ENCODE measurements around the gene SIGLEC11.
"Not testable (repeated sequence)": the region's sequence is repeated elsewhere in the genome, so short reads cannot be mapped to it uniquely, and the experiment has no call there.

The SIGLEC11 gene

GRCh38 chr19:49983645-49984229 lies 22.8 kb upstream of the SIGLEC11 start:
- in situ Hi-C loops (cut with HindIII; ENCODE audit: low sequenced_read_pairs) = no loop called here

DNA sequence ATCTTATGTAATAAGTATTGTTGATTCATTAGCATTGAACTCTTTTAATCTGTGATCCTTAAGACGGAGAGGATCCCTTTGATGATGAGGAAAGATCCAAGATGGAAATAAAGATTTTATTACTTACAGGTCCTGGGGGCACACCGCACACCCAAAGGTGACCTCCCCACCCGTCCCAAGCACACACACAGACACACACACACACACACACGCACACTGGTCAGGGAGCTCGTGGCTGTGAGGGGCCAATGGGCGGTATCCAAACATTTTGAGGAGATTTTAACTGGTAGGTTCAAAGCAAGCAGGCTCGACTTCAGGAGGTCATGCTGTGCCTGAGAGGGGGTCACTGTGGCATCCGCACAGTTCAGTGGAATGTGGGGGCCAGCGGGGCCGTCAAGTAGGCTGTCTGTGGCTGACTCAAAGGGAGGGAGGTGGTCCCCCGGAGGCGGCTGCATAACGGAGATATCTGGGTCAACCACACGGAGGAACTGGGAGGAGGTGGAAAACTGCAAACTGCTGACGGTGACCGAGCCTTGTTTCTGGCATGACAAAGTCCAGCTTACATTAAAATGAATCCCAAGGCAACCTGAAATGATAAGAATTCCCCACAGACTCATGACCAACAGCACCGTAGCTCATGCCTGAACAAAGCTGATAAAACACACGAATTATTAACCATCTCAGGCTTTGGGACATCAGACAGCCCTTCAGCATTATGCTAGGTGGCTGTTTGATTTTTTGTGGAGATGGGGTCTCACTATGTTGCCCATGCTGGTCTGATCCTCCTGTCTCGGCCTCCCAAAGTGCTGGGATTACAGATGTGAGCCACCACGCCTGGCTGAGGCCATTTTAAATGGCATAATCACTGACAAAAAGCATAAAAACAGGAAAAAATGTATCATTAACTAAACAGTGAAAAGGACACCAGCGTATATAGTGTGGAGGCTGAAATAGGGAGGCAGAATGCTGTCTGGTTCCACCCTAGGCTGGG lies 20.9 kb upstream of the SIGLEC11 start:
- in situ Hi-C loops (cut with HindIII; ENCODE audit: low sequenced_read_pairs) = no loop called here

DNA sequence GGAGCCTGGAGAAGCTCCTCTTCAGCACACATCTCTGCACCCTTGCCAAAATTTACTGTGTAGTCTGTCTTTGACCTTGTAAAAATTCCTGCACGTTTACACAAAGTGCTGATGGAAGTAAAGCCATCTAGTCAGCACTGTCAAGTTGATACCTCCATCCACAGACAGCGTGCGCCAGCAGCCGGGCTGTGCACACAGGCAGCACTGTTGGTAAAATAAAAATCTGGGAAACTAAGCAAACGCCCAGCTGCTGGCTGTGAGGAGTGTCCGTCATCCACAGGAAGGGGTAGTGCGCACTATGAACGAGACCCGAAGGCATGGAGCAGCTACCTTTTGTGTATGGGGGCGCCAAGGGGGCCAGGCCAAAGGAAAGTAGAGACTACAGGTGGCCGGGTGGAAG lies 17.4 kb upstream of the SIGLEC11 start:
- in situ Hi-C loops (cut with HindIII; ENCODE audit: low sequenced_read_pairs) = no loop called here

- in situ Hi-C loops (cut with HindIII; ENCODE audit: low sequenced_read_pairs) = no loop called here
Measured at GRCh38 chr19:49977881-49978280, 16.9 kb upstream of the SIGLEC11 start.

- in situ Hi-C loops (cut with HindIII; ENCODE audit: low sequenced_read_pairs) = no loop called here
Measured at GRCh38 chr19:49977076-49977475, 16.1 kb upstream of the SIGLEC11 start.

- in situ Hi-C loops (cut with HindIII; ENCODE audit: low sequenced_read_pairs) = no loop called here
Measured at GRCh38 chr19:49976496-49976895, 15.5 kb upstream of the SIGLEC11 start.

GRCh38 chr19:49975051-49975450 lies 14.1 kb upstream of the SIGLEC11 start:
- in situ Hi-C loops (cut with HindIII; ENCODE audit: low sequenced_read_pairs) = no loop called here

DNA sequence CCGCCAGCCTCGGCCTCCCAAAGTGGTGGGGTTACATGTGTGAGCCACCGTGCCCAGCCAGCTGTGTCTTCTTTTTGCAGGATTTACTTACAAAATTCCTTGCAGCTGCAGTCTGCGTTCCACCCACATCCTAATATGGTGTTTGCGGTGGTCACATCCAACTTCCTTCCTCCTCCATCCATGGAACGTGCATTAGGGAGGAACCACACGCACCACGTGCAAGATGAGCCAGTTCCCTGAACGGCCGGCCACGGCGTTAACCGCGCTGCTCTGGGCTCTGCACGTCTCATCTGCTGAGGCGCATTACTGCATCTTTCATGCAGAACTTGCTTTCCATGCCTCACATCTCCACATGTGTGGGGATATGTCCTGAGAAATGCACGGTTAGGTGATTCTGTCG lies 13.0 kb upstream of the SIGLEC11 start:
- in situ Hi-C loops (cut with HindIII; ENCODE audit: low sequenced_read_pairs) = no loop called here

DNA sequence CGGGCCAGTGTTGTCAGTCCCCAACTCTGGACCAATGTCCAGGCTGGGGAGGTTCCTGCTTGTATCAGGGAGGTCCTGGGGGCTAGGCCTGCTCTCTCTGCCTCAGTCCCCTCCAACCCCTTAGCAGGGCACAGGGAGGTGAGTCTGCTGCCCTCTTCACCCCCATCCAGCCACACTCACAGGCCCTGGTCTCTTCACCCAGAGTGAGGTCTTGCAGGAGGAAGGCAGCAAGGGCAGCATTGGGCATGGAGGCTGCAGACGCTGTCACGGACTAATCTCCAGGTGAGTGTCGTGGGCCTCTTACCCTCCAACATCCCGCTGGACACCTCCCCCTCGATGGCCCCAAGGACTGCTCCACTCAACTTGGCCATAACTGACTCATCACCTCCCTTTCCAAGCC lies 11.9 kb upstream of the SIGLEC11 start:
- in situ Hi-C loops (cut with HindIII; ENCODE audit: low sequenced_read_pairs) = no loop called here

DNA sequence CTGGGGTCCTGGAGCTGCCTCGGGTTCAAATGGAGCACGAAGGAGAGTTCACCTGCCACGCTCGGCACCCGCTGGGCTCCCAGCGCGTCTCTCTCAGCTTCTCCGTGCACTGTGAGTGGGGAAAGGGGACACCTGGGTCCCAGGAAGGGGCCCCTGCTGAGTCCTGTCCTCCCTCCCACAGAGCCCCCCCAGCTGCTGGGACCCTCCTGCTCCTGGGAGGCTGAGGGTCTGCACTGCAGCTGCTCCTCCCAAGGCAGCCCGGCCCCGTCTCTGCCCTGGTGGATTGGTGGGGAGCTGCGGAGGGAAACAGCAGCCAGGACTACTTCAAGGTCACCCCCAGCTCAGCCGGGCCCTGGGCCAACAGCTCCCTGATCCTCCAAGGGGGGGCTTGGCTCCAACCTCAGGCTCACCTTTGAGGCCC lies 11.0 kb upstream of the SIGLEC11 start:
- in situ Hi-C loops (cut with HindIII; ENCODE audit: low sequenced_read_pairs) = no loop called here

- in situ Hi-C loops (cut with HindIII; ENCODE audit: low sequenced_read_pairs) = not testable (repeated sequence)
Measured at GRCh38 chr19:49969355-49969754, 8.4 kb upstream of the SIGLEC11 start.

GRCh38 chr19:49968279-49968922 lies 7.4 kb upstream of the SIGLEC11 start:
- in situ Hi-C loops (cut with HindIII; ENCODE audit: low sequenced_read_pairs) = no loop called here

DNA sequence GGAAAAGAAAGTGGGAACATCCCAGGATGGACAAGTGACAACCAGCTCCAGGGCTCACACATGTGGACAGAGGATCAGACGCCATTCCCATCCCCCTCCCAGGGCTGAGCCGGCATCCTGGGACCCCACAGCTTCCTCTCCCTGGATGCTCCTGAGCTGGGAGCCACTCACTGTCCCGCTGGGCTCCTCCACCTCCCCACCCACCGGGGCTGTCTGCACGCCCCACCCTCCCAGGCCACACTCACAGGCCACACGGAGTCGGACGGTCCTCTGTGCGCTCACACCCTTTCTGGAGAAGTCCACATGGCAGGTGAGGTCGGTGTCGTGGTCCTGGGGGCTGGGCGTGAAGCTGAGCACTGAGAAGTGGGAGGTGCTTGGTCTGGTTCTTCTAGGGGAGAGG lies 1.1 kb downstream of the SIGLEC11 start:
- in situ Hi-C loops (cut with HindIII; ENCODE audit: low sequenced_read_pairs) = not testable (repeated sequence)

DNA sequence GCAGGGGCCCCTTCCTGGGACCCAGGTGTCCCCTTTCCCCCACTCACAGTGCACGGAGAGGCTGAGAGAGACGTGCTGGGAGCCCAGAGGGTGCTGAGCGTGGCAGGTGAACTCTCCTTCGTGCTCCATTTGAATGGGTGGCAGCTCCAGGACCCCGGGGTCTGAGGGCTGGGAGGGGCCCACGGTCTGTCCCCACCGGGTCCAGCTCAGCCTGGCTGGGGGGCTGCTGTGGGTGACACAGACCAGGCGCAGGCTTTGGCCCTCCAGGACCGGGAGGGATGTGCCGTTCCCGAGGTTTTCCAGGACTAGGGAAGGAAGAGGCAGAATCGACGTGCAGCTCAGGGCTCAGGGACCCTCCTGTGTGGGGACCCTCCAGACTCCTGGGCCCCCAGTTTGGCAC lies 2.4 kb downstream of the SIGLEC11 start:
- in situ Hi-C loops (cut with HindIII; ENCODE audit: low sequenced_read_pairs) = not testable (repeated sequence)

- in situ Hi-C loops (cut with HindIII; ENCODE audit: low sequenced_read_pairs) = not testable (repeated sequence)
Measured at GRCh38 chr19:49958144-49958543, 2.8 kb downstream of the SIGLEC11 start.

DNA sequence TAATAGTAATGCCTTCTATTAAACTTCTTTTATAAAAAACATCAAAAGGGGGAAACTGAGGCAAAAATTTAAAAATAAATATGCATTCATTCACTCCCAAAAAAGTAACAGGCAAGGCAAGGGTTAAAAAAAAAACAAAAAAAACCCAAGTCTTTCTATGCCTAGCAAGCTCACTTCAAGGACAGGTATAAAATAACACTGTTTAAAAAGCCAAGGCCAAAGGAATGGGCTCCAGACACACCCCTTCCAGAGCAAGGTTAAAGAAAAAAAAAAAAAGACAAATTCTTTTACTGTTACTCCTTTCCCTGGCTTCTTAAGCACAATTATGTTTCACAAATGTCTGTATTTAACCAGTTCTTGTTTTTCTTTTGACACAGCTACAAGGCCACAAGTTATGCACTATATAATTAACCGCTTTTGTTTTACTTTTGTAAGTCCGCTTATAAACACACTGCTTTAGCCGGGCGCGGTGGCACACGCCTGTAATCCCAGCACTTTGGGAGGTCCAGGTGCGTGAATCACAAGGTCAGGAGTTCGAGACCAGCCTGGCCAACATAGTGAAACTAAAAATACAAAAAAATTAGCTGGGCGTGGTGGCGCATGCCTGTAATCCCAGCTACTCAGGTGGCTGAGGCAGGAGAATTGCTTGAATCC lies 3.6 kb downstream of the SIGLEC11 start:
- in situ Hi-C loops (cut with HindIII; ENCODE audit: low sequenced_read_pairs) = no loop called here

- in situ Hi-C loops (cut with HindIII; ENCODE audit: low sequenced_read_pairs) = no loop called here
Measured at GRCh38 chr19:49956115-49956495, 4.9 kb downstream of the SIGLEC11 start.

DNA sequence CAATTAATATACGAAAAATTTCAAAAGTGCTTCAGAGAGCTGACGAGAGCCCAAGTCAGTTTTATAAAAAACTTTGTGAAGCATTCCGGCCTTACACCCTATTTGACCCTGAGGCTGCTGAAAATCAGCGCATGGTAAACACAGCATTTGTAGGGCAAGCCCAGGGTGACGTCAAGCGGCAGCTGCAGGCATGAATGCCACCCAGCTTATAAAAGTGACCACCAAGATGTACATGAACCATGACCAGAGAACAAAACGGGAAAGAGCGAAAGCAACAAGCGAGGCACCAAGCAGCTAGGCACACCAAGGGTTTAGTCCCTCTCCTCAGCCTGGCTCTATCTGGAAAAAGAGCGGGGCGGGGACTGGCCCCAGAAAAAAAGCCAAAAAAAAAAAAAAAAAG lies 6.0 kb downstream of the SIGLEC11 start:
- in situ Hi-C loops (cut with HindIII; ENCODE audit: low sequenced_read_pairs) = no loop called here

- in situ Hi-C loops (cut with HindIII; ENCODE audit: low sequenced_read_pairs) = no loop called here
Measured at GRCh38 chr19:49954092-49954829, 6.7 kb downstream of the SIGLEC11 start.

GRCh38 chr19:49953416-49953815 lies 7.6 kb downstream of the SIGLEC11 start:
- in situ Hi-C loops (cut with HindIII; ENCODE audit: low sequenced_read_pairs) = no loop called here

DNA sequence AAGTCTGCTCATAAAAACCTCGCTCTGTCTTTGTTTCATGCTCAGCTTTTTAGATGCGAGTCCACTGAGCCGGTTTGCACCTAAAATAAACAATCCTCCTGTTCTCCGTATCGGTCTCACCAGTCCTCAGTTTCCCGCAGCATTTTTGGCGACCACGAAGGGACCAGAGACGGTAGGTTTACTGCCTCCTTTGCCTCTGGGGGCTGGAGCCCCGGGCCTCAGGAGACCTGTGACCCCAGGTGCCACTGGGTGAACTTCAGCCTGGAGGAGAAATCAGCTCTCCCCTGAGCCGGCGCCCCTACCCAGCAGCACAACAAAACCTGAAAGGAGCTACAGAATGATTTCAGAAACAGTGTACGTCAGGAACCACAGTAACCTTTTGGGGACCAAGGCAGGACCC lies 8.1 kb downstream of the SIGLEC11 start:
- in situ Hi-C loops (cut with HindIII; ENCODE audit: low sequenced_read_pairs) = no loop called here

Data from DLD1 (cell line).